Activated CD8-positive, alpha-beta T cell treated with anti-CD3 and anti-CD28 coated beads for 36 hours (primary cell): ENCODE measurements around the gene RAC2. TPM values are rescaled to one million over a fixed set of nuclear protein-coding genes. Genes with fewer than 3 reads are reported as not detected.

Experiments used
- ATAC-seq: fragments of 200-7000 bp; cut with Tn5 transposase; one replicate; pipeline ENCODE4 v1.10.0; 2021; ENCODE audit warnings: mild to moderate bottlenecking, moderate library complexity
- CTCF ChIA-PET: fragments of 350-600 bp; sonication (Branson Sonifier 250); formaldehyde crosslinking; loops from one replicate; lab custom pipeline; 2021; ENCODE audit warnings: antibody characterized with exemption; lab: Charles Lee
- POLR2A ChIA-PET: fragments of 350-600 bp; sonication (Branson Sonifier 250); formaldehyde crosslinking; loops from one replicate; lab custom pipeline; 2021; ENCODE audit warnings: antibody characterized with exemption; lab: Charles Lee
- DNase-seq: peaks from one replicate; pipeline ENCODE4 v3.0.0-alpha.2; 2020
- H3K27ac Mint-ChIP-seq: one replicate; pipeline ENCODE4 v1.8.0; 2021; ENCODE audit warnings: mild to moderate bottlenecking, mixed read lengths
- H3K27me3 Mint-ChIP-seq: one replicate; pipeline ENCODE4 v1.8.0; 2021; ENCODE audit warnings: mixed read lengths
- H3K36me3 Mint-ChIP-seq: one replicate; pipeline ENCODE4 v1.8.0; 2021; ENCODE audit warnings: low read depth, mixed read lengths
- H3K4me1 Mint-ChIP-seq: one replicate; pipeline ENCODE4 v1.8.0; 2021; ENCODE audit warnings: low read depth, mixed read lengths
- H3K4me3 Mint-ChIP-seq: one replicate; pipeline ENCODE4 v1.8.0; 2021; ENCODE audit warnings: mild to moderate bottlenecking, moderate library complexity, mixed read lengths
- H3K9me3 Mint-ChIP-seq: one replicate; pipeline ENCODE4 v1.8.0; 2021; ENCODE audit warnings: mixed read lengths
- intact Hi-C: fragments of 100-400 bp; cut with micrococcal nuclease; formaldehyde crosslinking; loops from one replicate; pipeline ENCODE4 v1.10.0; 2022
- total RNA-seq, 2 experiments: library from RNA; stranded (reverse); gene quantifications; one replicate each; pipeline ENCODE4 v1.2.3, GENCODE V29; 2021
- TF ChIP-seq, protein P1 (sequence below): fragments of 200-600 bp; IDR thresholded peaks from one replicate; pipeline ENCODE4 v1.8.0; 2022; ENCODE audit warnings: antibody characterized with exemption, mild to moderate bottlenecking

The RAC2 gene
- total RNA-seq, 2 experiments from 2014 or later: 699 to 717 TPM

DNA sequence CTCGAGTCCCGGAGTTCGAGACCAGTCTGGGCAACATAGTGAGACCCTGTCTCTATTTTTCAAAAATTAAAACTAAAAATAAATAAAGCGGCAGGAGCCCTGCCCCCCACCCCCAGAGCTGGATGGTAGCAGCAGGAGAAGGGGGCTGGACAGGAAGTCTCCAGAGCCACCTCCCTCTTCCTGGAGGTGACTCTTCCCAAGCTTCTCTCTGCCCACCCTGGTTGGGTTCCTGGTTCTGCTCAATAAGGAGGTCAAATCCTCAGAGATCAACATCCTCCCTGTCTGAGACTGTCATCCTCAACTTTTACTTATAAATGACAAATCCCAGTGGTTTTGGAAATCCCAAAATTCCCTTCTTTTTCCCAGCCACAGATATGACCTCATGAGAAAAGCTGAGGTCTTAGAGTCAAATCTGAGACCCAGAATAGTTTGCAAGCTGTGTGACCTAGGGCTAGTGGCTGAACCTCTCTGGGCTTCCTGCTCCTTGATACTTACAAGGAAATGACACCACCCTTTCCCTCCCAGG, 57.0 kb downstream of the RAC2 start:
- DNase-seq (peak; percentile 0), ATAC-seq (no peak)
- TF ChIP-seq, protein P1, sequence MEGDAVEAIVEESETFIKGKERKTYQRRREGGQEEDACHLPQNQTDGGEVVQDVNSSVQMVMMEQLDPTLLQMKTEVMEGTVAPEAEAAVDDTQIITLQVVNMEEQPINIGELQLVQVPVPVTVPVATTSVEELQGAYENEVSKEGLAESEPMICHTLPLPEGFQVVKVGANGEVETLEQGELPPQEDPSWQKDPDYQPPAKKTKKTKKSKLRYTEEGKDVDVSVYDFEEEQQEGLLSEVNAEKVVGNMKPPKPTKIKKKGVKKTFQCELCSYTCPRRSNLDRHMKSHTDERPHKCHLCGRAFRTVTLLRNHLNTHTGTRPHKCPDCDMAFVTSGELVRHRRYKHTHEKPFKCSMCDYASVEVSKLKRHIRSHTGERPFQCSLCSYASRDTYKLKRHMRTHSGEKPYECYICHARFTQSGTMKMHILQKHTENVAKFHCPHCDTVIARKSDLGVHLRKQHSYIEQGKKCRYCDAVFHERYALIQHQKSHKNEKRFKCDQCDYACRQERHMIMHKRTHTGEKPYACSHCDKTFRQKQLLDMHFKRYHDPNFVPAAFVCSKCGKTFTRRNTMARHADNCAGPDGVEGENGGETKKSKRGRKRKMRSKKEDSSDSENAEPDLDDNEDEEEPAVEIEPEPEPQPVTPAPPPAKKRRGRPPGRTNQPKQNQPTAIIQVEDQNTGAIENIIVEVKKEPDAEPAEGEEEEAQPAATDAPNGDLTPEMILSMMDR: no peak
- Mint-ChIP-seq H3K27me3 (no peaks in the 10 kb centered on the region), H3K27ac (no peak overlapping the region), H3K4me1 (peaks cover 58% of the 10 kb centered on the region), H3K36me3 (peaks cover 11% of the 10 kb centered on the region), H3K9me3 (peaks cover 1% of the 10 kb centered on the region), H3K4me3 (no peak overlapping the region)
- intact Hi-C loops: no loop called here
- ChIA-PET POLR2A (interaction anchor here (0.6 to 1.8 kb wide), 7 partner anchors 10 to 107 kb away, joined by 3 to 8 read pairs (median 4); partner anchors contain the start of gene IL2RB), CTCF (interaction anchor here (1.0 to 1.4 kb wide), 3 partner anchors 8 to 13 kb away, joined by 3 to 6 read pairs (median 3); no protein-coding TSS in a partner anchor)

DNA sequence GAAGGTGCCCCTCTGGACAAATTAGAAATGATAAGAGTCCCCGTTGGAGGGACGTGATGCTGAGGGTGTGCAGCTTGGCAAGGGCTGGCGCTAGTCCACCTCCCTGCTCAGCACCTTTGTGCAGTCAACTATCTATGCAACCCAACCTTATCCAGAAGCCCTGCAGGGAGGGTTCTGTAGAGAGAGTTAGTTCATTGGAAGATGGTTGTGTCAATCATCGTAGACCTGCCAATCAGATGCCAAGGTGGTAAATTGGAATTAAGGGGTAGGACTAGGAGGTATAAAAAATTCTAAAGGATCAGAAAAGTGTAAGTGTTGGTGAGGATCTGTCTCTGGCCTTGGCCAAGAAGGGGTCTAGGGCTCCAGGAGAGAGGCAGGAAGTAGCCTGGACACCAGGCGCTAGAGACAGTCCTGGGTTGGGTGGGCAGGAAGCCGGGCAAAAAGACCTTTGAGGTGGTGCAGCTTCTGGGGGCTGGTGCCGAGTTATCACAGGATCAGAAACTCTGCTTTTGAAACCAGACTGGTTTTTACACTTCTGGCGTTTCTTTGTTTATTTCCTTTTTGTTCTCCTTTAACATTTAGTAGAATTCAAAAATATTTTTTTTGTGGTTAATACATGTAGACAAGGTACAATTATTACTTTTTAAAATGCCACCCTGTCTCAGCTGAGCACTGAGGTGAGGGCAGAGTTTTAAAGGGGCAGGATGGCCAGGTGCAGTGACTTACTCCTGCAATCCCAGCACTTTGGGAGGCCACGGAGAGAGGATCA, 57.7 kb downstream of the RAC2 start:
- CTCF ChIA-PET: interaction anchor here (1.2 to 1.4 kb wide), 2 partner anchors 8 to 11 kb away, joined by 3 to 6 read pairs; no protein-coding TSS in a partner anchor
- no peaks in the 10 kb centered on the region for H3K9me3 Mint-ChIP-seq
- DNase-seq (peak; percentile 71), ATAC-seq (peak; percentile 85)
- peak overlapping the region; percentile 70 for H3K4me3 Mint-ChIP-seq
- intact Hi-C loops: no loop called here
- POLR2A ChIA-PET: interaction anchor here (0.6 to 1.8 kb wide), 6 partner anchors 9 to 106 kb away, joined by 3 to 8 read pairs (median 4); partner anchors contain the start of gene IL2RB
- no peaks in the 10 kb centered on the region for H3K27me3 Mint-ChIP-seq
- peaks cover 59% of the 10 kb centered on the region for H3K4me1 Mint-ChIP-seq
- peaks cover 11% of the 10 kb centered on the region for H3K36me3 Mint-ChIP-seq
- H3K27ac Mint-ChIP-seq: peak overlapping the region; percentile 90
- TF ChIP-seq, protein P1: no peak

DNA sequence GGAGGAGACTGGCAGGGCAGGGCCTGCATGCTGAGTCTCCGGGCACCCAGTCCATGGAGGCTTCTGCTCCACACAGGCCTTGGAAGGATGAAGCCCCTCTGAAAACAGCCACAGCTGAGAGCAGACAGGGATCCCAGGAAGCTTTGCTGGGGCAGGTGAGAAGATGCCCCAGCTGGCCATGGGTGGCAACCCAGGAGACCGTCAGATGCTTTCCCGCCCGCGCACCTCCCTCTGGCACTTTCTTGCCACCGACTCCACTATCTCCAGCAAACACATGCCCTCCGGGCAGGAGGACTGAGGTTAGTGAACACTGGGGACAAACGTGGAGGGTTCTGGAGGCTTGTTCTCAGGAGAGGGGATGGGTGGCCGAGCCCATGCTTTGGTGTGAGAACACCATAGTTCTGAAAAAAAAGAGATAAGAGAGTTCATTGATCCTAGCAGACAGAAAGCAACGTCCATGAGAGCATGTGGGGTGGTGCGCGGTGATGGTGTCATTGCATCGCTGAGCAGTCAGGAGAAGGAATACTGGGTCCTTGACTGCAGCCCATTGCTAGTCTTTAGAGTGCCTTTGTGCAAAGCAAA, 58.3 kb downstream of the RAC2 start:
- TF ChIP-seq, protein P1: no peak
- DNase-seq (no peak), ATAC-seq (no peak)
- H3K27me3 Mint-ChIP-seq: no peaks in the 10 kb centered on the region
- peaks cover 59% of the 10 kb centered on the region for H3K4me1 Mint-ChIP-seq
- no peak overlapping the region for H3K4me3 Mint-ChIP-seq
- no peaks in the 10 kb centered on the region for H3K9me3 Mint-ChIP-seq
- ChIA-PET CTCF (interaction anchor here (0.6 to 2.7 kb wide), 4 partner anchors 9 to 20 kb away, joined by 3 to 16 read pairs (median 4); no protein-coding TSS in a partner anchor), POLR2A (interaction anchor here (1.0 kb wide), 1 partner anchor 22 kb away, joined by 4 read pairs; no protein-coding TSS in a partner anchor)
- peak overlapping the region; percentile 90 for H3K27ac Mint-ChIP-seq
- intact Hi-C loops: no loop called here
- H3K36me3 Mint-ChIP-seq: peaks cover 8% of the 10 kb centered on the region

DNA sequence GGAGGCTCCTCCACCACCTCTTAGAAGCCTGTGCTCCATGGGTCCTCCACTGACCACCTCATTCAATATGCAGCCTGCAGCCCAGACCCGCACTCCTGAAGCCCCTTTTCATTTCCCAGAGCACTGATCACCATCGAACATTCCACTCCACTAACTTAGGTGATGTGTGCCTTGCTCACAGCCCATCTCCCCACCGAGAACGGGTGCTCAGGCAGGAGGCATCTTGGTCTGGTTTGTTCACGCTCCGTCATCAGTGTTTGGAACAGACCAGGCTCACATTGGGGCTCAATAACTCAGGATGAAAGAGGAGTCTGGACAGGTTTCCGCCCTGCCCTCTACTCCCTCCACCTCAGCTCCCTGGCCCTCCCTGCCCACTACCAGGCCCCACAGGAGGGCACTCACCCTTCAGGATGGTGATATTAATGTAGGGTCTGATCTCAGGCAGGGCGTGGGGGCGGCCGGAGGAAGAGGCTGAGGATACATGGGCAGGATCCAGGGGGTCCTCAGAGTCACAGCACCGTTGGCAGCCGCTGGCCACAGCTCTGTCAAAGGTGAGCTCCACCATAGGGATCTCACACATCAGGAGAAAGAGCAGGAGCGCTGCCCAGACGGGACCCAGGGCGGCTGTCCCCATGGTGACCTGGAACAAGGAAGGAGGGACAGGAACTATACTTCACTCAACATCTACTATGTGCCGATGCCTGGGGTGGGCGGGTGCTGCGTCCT, 59.1 kb downstream of the RAC2 start:
- DNase-seq (peak; percentile 1), ATAC-seq (no peak)
- H3K36me3 Mint-ChIP-seq: peaks cover 3% of the 10 kb centered on the region
- ChIA-PET CTCF (interaction anchor here (0.6 to 2.7 kb wide), 3 partner anchors 14 to 141 kb away, joined by 3 to 16 read pairs (median 3); no protein-coding TSS in a partner anchor), POLR2A (no interaction called here)
- H3K4me1 Mint-ChIP-seq: peaks cover 59% of the 10 kb centered on the region
- intact Hi-C loops: no loop called here
- TF ChIP-seq, protein P1: no peak
- H3K4me3 Mint-ChIP-seq: no peak overlapping the region
- no peaks in the 10 kb centered on the region for H3K27me3 Mint-ChIP-seq
- H3K9me3 Mint-ChIP-seq: no peaks in the 10 kb centered on the region
- no peak overlapping the region for H3K27ac Mint-ChIP-seq
